Mucosa of descending colon (tissue), 3 donors: ENCODE results near the gene NIPA2. TPM values are rescaled to one million over a fixed set of nuclear protein-coding genes. Genes with fewer than 3 reads are reported as not detected.

ENCODE experiments used
- ATAC-seq: fragments of 200-7000 bp; cut with Tn5 transposase; one replicate; pipeline ENCODE4 v1.9.1; 2020; ENCODE audit warnings: mild to moderate bottlenecking, moderate library complexity
- DNase-seq, 3 donors: peaks; one replicate each; pipeline ENCODE4 v3.0.0-alpha.2; 2020
- H3K36me3 ChIP-seq: fragments of 200-600 bp; one replicate; pipeline ENCODE4 v1.8.0; 2021; ENCODE audit warnings: low read depth, mild to moderate bottlenecking
- H3K4me1 ChIP-seq: fragments of 200-600 bp; one replicate; pipeline ENCODE4 v1.8.0; 2021; ENCODE audit warnings: low read depth, mild to moderate bottlenecking
- H3K4me3 ChIP-seq: fragments of 200-600 bp; one replicate; pipeline ENCODE4 v1.8.0; 2021; ENCODE audit warnings: mild to moderate bottlenecking
- H3K9me3 ChIP-seq: fragments of 200-600 bp; one replicate; pipeline ENCODE4 v1.8.0; 2021; ENCODE audit warnings: mild to moderate bottlenecking
- CTCF ChIP-seq: fragments of 200-600 bp; IDR thresholded peaks from one replicate; pipeline ENCODE4 v1.8.0; 2022; ENCODE audit warnings: antibody characterized with exemption, mild to moderate bottlenecking
- intact Hi-C, 2 donors: fragments of 100-400 bp; cut with DNase I in 1 of 2; cut with micrococcal nuclease in 1 of 2; formaldehyde crosslinking; loops; one replicate each; pipeline versions ENCODE4 v1.11.0 to v1.11.1; 2022; cut with DNase I, micrococcal nuclease
- total RNA-seq, 3 donors: library from RNA; stranded (reverse); fragmentation: NEBNext Ultra II Directional in 2 of 3; extraction: Animal tissue kit (Norgen Biotek cat#: 25700) in 2 of 3; gene quantifications; one replicate each; pipeline versions ENCODE4 v1.2.1 to v1.2.4, GENCODE V29; 2021 to 2023
- donor health status: DM: no; HTN: no; CAD: no; lungs with moderate emphysema.
- donor health status: DM: no; HTN: no; CAD: no.
- donor health status: DM: no; HTN: yes; CAD: no.

The NIPA2 gene
- total RNA-seq, 3 donors from 2014 or later: 50.7 to 77.7 (median 71.7) TPM

GRCh38 chr15:22815766-22816165 is 22.7 kb upstream of the NIPA2 start:
- TF ChIP-seq CTCF: no peak
- ATAC-seq (no peak), DNase-seq (no peak)
- no peaks in the 10 kb centered on the region for H3K4me1 ChIP-seq
- H3K4me3 ChIP-seq: no peak overlapping the region
- intact Hi-C loops: no loop called here
- no peaks in the 10 kb centered on the region for H3K9me3 ChIP-seq
- no peaks in the 10 kb centered on the region for H3K36me3 ChIP-seq

- H3K36me3 ChIP-seq: peaks cover 3% of the 10 kb centered on the region
- ATAC-seq: no peak
- no peak overlapping the region for H3K4me3 ChIP-seq
- no peaks in the 10 kb centered on the region for H3K4me1 ChIP-seq
- no peaks in the 10 kb centered on the region for H3K9me3 ChIP-seq
- no peak for DNase-seq
- TF ChIP-seq CTCF: no peak
- intact Hi-C loops: no loop called here
Measured at GRCh38 chr15:22819651-22820050, 18.8 kb upstream of the NIPA2 start.

DNA sequence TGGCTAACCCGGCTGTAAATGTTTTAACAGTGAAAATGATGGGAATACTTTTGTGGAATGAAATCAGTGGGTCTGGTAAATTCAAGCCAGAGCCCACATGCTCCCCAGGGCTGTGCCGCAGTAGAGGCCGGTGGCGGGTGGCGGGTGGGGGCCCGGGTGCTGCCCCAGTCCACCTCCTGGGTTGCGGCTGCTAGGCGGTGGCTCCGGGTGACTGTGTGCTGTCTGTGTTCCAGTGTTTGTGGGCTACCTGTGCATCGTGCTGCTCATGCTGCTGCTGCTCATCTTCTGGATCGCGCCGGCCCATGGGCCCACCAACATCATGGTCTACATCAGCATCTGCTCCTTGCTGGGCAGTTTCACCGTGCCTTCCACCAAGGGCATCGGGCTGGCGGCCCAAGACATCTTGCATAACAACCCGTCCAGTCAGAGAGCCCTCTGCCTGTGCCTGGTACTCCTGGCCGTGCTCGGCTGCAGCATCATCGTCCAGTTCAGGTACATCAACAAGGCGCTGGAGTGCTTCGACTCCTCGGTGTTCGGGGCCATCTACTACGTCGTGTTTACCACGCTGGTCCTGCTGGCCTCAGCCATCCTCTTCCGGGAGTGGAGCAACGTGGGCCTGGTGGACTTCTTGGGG is 14.9 kb upstream of the NIPA2 start:
- Histone ChIP-seq H3K9me3 (no peaks in the 10 kb centered on the region), H3K4me1 (no peaks in the 10 kb centered on the region), H3K4me3 (no peak overlapping the region), H3K36me3 (peaks cover 6% of the 10 kb centered on the region)
- intact Hi-C loops: no loop called here
- ATAC-seq: no peak
- no peak for TF ChIP-seq CTCF
- no peak for DNase-seq

DNA sequence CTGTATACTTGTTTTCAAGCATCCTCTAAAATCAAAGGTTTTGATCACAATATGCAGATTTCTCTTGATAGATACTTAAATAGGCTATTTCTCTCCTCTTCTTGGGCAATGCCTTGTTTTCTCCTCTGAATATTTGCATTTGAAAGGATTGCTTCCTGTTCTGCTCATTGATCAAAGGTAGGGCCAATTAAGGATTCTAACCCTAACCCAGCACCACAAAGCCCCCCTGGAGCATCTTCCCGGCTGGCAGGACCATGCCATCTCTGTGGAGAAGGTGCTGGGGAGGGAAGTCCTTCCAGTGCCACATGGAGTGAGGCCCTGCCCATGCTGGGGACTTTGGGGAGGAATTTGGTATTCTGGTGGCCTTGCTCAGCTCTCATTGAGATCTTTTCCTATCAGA is 11.3 kb upstream of the NIPA2 start:
- no peaks in the 10 kb centered on the region for H3K4me1 ChIP-seq
- H3K36me3 ChIP-seq: peaks cover 6% of the 10 kb centered on the region
- no peak for TF ChIP-seq CTCF
- no peak overlapping the region for H3K4me3 ChIP-seq
- no peaks in the 10 kb centered on the region for H3K9me3 ChIP-seq
- ATAC-seq: no peak
- intact Hi-C loops: no loop called here
- DNase-seq: no peak

DNA sequence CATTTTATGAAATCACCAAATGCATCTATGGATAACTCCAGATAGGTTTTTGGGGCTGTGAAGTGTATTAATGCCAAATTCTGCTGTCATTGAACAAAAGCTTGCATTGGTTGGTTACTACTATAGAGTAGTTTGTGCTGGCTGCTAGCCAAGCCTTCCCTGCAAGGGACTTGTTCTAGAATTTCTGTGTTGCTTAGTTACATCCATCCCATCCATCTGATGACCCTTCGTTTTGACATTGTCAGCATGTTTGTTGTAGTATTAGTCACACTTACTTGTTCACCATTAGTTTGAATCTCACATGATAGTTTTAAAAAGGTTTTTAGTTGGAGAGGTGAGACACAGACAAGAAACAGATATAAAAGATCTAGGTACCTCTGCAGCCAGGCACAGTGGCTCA is 7.0 kb upstream of the NIPA2 start:
- peaks cover 4% of the 10 kb centered on the region for H3K9me3 ChIP-seq
- H3K4me1 ChIP-seq: no peaks in the 10 kb centered on the region
- DNase-seq (no peak), ATAC-seq (no peak)
- H3K36me3 ChIP-seq: peaks cover 3% of the 10 kb centered on the region
- H3K4me3 ChIP-seq: no peak overlapping the region
- intact Hi-C loops: no loop called here
- no peak for TF ChIP-seq CTCF
